Neuron (in vitro differentiated cells): Measurements from ENCODE around the gene CCDC107.

Experiments
- H2AFZ ChIP-seq: one replicate; pipeline ENCODE4 v1.6.1; 2013; ENCODE audit warnings: low read depth, mild to moderate bottlenecking, inconsistent platforms, low read length, moderate library complexity
- H3K27me3 ChIP-seq: one replicate; pipeline ENCODE4 v1.6.1; 2013; ENCODE audit warnings: low read length; ENCODE audit not compliant: insufficient read depth
- H3K36me3 ChIP-seq: one replicate; pipeline ENCODE4 v1.6.1; 2013; ENCODE audit warnings: low read length; ENCODE audit not compliant: insufficient read depth
- H3K4me1 ChIP-seq: one replicate; pipeline ENCODE4 v1.6.1; 2013; ENCODE audit warnings: low read length; ENCODE audit not compliant: insufficient read depth
- H3K4me3 ChIP-seq: 2 replicates; pipeline ENCODE4 v1.5.1; 2013; ENCODE audit warnings: mild to moderate bottlenecking, low read length, moderate library complexity
- H3K9me3 ChIP-seq: one replicate; pipeline ENCODE4 v1.6.1; 2013; ENCODE audit warnings: low read length

The CCDC107 gene

DNA sequence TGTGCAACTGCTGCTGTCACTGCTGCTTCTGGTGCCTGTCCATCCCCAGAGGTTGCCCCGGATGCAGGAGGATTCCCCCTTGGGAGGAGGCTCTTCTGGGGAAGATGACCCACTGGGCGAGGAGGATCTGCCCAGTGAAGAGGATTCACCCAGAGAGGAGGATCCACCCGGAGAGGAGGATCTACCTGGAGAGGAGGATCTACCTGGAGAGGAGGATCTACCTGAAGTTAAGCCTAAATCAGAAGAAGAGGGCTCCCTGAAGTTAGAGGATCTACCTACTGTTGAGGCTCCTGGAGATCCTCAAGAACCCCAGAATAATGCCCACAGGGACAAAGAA is 15.9 kb downstream of the CCDC107 start:
- Histone ChIP-seq H3K4me3 (no peak overlapping the region), H3K9me3 (no peaks in the 10 kb centered on the region), H2AFZ (no peak overlapping the region), H3K36me3 (no peaks in the 10 kb centered on the region), H3K27me3 (peaks cover 13% of the 10 kb centered on the region), H3K4me1 (no peaks in the 10 kb centered on the region)

DNA sequence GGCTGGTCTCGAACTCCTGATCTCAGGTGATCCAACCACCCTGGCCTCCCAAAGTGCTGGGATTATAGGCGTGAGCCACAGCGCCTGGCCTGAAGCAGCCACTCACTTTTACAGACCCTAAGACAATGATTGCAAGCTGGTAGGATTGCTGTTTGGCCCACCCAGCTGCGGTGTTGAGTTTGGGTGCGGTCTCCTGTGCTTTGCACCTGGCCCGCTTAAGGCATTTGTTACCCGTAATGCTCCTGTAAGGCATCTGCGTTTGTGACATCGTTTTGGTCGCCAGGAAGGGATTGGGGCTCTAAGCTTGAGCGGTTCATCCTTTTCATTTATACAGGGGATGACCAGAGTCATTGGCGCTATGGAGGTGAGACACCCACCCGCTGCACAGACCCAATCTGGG is 17.1 kb downstream of the CCDC107 start:
- no peak overlapping the region for H2AFZ ChIP-seq
- H3K9me3 ChIP-seq: no peaks in the 10 kb centered on the region

DNA sequence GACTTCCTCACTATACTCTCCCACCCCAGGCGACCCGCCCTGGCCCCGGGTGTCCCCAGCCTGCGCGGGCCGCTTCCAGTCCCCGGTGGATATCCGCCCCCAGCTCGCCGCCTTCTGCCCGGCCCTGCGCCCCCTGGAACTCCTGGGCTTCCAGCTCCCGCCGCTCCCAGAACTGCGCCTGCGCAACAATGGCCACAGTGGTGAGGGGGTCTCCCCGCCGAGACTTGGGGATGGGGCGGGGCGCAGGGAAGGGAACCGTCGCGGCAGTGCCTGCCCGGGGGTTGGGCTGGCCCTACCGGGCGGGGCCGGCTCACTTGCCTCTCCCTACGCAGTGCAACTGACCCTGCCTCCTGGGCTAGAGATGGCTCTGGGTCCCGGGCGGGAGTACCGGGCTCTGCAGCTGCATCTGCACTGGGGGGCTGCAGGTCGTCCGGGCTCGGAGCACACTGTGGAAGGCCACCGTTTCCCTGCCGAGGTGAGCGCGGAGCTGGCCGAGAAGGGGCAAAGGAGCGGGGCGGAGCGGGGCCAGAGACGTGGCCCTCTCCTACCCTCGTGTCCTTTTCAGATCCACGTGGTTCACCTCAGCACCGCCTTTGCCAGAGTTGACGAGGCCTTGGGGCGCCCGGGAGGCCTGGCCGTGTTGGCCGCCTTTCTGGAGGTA is 17.8 kb downstream of the CCDC107 start:
- Histone ChIP-seq H3K4me1 (no peaks in the 10 kb centered on the region), H2AFZ (no peak overlapping the region), H3K36me3 (no peaks in the 10 kb centered on the region), H3K27me3 (peaks cover 13% of the 10 kb centered on the region), H3K4me3 (no peak overlapping the region), H3K9me3 (no peaks in the 10 kb centered on the region)

More for the DNA sequence above, 17.1 kb downstream of the CCDC107 start:
- peaks cover 13% of the 10 kb centered on the region for H3K27me3 ChIP-seq
- no peaks in the 10 kb centered on the region for H3K36me3 ChIP-seq
- H3K4me1 ChIP-seq: no peaks in the 10 kb centered on the region
- H3K4me3 ChIP-seq: no peak overlapping the region

DNA sequence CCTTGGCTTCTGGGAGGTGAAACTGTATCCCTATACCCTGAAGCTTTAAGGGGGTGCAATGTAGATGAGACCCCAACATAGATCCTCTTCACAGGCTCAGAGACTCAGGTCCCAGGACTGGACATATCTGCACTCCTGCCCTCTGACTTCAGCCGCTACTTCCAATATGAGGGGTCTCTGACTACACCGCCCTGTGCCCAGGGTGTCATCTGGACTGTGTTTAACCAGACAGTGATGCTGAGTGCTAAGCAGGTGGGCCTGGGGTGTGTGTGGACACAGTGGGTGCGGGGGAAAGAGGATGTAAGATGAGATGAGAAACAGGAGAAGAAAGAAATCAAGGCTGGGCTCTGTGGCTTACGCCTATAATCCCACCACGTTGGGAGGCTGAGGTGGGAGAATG is 21.0 kb downstream of the CCDC107 start:
- H3K4me3 ChIP-seq: no peak overlapping the region
- peaks cover 9% of the 10 kb centered on the region for H3K27me3 ChIP-seq
- no peaks in the 10 kb centered on the region for H3K36me3 ChIP-seq
- H3K9me3 ChIP-seq: no peaks in the 10 kb centered on the region
- no peak overlapping the region for H2AFZ ChIP-seq
- no peaks in the 10 kb centered on the region for H3K4me1 ChIP-seq

DNA sequence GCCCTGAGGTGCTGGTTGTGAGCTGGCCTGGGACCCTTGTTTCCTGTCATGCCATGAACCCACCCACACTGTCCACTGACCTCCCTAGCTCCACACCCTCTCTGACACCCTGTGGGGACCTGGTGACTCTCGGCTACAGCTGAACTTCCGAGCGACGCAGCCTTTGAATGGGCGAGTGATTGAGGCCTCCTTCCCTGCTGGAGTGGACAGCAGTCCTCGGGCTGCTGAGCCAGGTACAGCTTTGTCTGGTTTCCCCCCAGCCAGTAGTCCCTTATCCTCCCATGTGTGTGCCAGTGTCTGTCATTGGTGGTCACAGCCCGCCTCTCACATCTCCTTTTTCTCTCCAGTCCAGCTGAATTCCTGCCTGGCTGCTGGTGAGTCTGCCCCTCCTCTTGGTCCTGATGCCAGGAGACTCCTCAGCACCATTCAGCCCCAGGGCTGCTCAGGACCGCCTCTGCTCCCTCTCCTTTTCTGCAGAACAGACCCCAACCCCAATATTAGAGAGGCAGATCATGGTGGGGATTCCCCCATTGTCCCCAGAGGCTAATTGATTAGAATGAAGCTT is 21.8 kb downstream of the CCDC107 start:
- Histone ChIP-seq H3K36me3 (no peaks in the 10 kb centered on the region), H3K4me3 (no peak overlapping the region), H3K9me3 (no peaks in the 10 kb centered on the region), H3K27me3 (peaks cover 4% of the 10 kb centered on the region), H2AFZ (no peak overlapping the region), H3K4me1 (no peaks in the 10 kb centered on the region)

DNA sequence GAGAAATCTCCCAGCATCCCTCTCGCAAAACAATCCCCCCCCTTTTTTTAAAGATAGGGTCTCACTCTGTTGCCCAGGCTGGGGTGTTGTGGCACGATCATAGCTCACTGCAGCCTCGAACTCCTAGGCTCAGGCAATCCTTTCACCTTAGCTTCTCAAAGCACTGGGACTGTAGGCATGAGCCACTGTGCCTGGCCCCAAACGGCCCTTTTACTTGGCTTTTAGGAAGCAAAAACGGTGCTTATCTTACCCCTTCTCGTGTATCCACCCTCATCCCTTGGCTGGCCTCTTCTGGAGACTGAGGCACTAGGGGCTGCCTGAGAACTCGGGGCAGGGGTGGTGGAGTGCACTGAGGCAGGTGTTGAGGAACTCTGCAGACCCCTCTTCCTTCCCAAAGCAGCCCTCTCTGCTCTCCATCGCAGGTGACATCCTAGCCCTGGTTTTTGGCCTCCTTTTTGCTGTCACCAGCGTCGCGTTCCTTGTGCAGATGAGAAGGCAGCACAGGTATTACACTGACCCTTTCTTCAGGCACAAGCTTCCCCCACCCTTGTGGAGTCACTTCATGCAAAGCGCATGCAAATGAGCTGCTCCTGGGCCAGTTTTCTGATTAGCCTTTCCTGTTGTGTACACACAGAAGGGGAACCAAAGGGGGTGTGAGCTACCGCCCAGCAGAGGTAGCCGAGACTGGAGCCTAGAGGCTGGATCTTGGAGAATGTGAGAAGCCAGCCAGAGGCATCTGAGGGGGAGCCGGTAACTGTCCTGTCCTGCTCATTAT is 22.4 kb downstream of the CCDC107 start:
- no peaks in the 10 kb centered on the region for H3K9me3 ChIP-seq
- H3K27me3 ChIP-seq: peaks cover 4% of the 10 kb centered on the region
- H2AFZ ChIP-seq: no peak overlapping the region
- H3K4me1 ChIP-seq: no peaks in the 10 kb centered on the region
- no peak overlapping the region for H3K4me3 ChIP-seq
- H3K36me3 ChIP-seq: no peaks in the 10 kb centered on the region

DNA sequence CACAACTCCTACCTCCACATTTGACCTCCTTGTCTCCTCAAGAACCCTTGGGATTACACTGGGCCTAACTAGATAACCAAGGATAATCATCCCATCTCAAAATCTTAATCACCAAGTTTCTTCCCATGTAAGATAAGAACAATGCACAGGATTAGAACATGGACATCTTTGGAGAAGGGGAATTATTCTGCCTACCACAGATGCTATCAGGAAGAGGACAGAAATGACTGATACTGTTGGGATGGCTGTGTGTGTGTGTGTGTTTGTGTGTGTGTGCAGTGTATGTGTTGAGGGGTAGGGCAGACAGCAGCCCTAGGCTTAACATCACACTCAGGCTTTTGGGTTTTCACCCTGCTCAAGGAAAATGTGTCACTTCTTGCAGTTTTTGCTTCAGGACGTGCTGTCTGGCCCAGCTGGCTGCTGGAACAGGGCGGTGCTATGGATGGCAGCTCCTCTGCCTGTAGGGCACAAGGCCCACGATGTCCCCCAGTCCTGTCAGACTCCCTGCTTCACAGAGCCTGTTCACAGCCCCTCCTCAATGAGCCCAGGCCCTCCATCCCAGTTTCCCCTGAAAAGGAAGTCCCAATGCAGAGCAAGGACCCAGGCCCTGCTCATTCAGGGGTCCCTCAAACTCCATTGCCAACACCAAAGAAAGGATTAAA is 23.4 kb downstream of the CCDC107 start:
- Histone ChIP-seq H3K9me3 (no peaks in the 10 kb centered on the region), H2AFZ (no peak overlapping the region), H3K27me3 (peaks cover 4% of the 10 kb centered on the region), H3K36me3 (no peaks in the 10 kb centered on the region), H3K4me3 (no peak overlapping the region), H3K4me1 (no peaks in the 10 kb centered on the region)

DNA sequence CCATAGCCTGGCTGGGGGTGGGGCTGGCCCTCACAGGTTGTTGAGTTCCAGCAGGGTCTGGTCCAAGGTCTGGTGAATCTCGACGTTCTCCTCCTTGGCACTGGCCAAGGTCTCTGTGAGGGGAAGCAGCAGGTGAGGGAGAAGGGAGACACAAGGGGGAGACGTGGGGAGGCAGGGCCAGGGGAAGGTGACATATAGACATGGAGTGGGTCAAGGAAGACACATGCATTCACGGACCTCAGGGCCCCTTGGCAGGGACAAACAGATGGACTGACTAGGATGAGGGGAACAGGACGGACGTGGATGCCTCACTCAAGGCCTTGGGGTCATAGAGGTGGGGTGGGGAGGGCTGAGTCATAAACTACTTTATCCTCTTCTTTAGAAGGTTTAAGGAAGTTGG is 24.0 kb downstream of the CCDC107 start:
- Histone ChIP-seq H3K27me3 (peaks cover 3% of the 10 kb centered on the region), H3K4me3 (no peak overlapping the region), H3K4me1 (no peaks in the 10 kb centered on the region), H3K36me3 (no peaks in the 10 kb centered on the region), H3K9me3 (no peaks in the 10 kb centered on the region), H2AFZ (no peak overlapping the region)

DNA sequence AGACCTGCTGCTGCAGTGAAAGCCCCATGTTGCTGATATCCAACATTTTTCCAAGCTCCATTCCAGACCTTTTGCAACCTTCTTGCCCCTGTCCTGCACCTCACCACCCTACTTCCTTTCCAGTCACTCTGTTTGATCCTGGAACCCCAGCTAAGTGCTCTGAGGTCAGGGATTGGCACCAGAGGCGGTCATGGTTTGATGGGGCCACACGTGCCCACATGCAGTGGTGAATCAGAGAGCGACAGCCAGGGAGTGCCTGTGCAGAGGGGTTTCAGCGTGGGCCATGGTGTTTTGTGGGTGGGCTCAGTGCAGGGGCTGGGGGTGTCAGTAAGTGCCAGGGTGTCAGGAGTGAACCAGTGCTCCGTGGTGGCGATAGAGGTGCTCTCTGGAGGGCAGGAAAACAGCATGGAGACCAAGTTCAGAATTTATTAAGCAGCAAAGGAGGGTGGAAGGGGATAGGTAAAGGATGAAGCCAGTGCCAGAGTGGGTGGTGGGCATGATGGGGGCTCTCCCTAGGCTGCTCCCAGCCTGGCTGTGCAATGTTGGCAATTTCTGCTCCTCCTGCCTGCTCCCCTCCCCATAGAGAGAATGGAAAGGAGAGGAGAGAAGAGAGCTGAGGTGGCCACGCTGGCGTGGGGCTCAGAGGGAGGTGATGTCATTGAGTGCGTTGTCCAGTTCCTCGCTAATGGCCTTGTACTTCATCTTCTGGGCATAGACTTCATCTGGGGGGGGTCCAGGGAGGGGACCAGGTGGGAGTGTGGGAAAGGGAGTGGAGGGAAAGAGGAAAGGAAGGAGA is 24.6 kb downstream of the CCDC107 start:
- Histone ChIP-seq H2AFZ (no peak overlapping the region), H3K27me3 (no peaks in the 10 kb centered on the region), H3K4me3 (no peak overlapping the region), H3K36me3 (no peaks in the 10 kb centered on the region), H3K4me1 (no peaks in the 10 kb centered on the region), H3K9me3 (no peaks in the 10 kb centered on the region)

DNA sequence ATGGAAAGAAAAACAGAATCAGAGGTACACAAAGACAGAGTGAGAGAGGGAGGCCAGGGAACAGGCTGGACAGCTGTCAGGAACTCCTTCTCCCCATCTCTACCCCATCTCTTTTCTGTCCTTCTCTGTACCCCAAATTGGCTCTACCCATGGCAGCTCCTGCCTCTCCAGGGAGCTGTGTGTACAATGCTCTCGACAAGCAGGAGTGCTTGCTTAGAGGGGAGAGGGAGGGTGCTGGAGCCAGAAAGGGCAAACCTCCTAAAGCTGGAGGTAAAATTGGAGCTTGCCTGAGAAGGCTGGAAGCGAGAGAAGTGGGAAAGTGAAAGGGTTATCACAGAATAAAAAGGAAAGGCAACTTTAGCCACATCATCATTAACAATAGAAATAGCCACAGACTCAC is 25.2 kb downstream of the CCDC107 start:
- Histone ChIP-seq H3K4me1 (no peaks in the 10 kb centered on the region), H3K9me3 (no peaks in the 10 kb centered on the region), H3K4me3 (no peak overlapping the region), H3K36me3 (no peaks in the 10 kb centered on the region), H2AFZ (no peak overlapping the region), H3K27me3 (no peaks in the 10 kb centered on the region)

DNA sequence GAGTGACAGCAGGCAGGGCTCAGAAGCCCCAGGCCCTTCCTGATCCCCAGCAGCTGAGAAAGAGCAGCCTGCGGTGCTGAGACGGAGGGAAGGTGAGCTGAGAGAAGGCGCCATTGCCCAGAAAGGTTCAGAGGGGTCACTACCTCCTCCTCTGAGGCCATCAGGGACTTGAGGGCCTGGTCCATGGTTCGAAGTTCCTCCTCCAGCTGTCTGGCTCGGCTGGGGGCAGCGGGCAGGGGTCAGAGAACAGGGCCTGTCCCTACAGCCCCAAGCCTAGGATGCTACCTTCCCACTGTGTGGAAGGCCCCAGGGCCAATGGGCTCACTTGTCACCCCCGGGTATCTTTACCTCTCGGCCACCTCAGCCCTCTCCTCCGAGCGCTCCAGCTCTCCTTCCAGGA is 26.8 kb downstream of the CCDC107 start:
- no peaks in the 10 kb centered on the region for H3K27me3 ChIP-seq
- H3K4me3 ChIP-seq: no peak overlapping the region

DNA sequence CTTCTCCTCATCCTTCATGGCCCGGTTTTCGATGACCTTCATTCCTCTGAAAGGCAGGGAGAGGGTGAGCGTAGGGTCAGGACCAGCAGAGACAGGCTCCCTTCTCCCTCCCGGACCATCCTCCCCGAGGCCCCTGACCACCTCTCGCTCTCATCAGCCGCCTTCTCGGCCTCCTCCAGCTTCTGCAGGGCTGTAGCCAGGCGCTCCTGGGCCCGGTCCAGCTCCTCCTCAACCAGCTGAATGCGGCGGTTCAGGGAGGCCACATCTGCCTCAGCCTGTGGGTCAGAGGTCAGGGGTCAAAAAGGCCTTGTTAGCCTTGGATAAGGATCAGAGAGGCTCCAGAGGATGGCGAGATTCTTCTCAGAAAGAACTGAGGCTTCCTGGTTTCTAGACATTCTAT is 27.4 kb downstream of the CCDC107 start:
- H2AFZ ChIP-seq: no peak overlapping the region
- H3K27me3 ChIP-seq: no peaks in the 10 kb centered on the region
- H3K4me1 ChIP-seq: peaks cover 3% of the 10 kb centered on the region
- no peak overlapping the region for H3K4me3 ChIP-seq
- no peaks in the 10 kb centered on the region for H3K36me3 ChIP-seq
- H3K9me3 ChIP-seq: no peaks in the 10 kb centered on the region

More for the DNA sequence above, 26.8 kb downstream of the CCDC107 start:
- Histone ChIP-seq H2AFZ (no peak overlapping the region), H3K36me3 (no peaks in the 10 kb centered on the region), H3K9me3 (no peaks in the 10 kb centered on the region), H3K4me1 (no peaks in the 10 kb centered on the region)
